NCI-H69 (cell line): ENCODE results near the gene VSIR.

ENCODE experiments used
- DNase-seq: peaks from one replicate; lab custom pipeline; 2025; lab: John Stamatoyannopoulos, UW

VSIR gene

DNA sequence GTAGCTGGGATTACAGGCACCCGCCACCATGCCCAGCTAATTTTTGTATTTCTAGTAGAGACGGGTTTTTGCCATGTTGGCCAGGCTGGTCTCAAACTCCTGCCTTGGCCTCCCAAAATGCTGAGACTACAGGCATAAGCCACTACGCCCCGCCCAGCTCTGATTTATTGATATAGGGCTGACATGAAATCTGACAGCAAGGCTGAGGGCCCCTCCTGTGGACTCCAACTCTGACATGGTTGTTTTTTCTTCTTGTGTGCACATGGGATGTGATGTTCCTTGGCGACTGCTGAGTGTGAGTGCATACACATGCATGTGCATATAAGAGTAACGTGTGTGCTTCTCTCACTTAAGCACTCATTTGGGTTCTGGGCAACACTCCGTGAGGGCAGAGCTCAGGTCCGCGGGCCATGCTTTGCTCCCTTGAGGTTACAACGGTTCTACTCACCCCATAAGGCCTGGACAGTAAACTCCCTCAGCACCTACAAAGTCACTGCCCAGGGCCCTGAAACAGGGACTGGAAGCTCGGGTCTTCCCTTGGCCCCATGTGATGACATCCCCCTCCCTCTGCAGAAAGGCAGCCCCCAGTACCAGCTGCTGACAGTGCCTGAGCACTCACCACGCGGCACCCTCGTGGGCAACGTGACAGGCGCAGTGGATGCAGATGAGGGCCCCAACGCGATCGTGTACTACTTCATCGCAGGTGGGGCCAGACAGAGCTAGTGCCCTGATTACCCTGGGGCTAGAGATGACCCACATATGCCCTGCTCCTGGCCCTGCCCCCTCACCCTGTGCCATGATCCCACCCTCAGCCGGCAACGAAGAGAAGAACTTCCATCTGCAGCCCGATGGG lies 33.6 kb upstream of the VSIR start:
- no peak for DNase-seq

DNA sequence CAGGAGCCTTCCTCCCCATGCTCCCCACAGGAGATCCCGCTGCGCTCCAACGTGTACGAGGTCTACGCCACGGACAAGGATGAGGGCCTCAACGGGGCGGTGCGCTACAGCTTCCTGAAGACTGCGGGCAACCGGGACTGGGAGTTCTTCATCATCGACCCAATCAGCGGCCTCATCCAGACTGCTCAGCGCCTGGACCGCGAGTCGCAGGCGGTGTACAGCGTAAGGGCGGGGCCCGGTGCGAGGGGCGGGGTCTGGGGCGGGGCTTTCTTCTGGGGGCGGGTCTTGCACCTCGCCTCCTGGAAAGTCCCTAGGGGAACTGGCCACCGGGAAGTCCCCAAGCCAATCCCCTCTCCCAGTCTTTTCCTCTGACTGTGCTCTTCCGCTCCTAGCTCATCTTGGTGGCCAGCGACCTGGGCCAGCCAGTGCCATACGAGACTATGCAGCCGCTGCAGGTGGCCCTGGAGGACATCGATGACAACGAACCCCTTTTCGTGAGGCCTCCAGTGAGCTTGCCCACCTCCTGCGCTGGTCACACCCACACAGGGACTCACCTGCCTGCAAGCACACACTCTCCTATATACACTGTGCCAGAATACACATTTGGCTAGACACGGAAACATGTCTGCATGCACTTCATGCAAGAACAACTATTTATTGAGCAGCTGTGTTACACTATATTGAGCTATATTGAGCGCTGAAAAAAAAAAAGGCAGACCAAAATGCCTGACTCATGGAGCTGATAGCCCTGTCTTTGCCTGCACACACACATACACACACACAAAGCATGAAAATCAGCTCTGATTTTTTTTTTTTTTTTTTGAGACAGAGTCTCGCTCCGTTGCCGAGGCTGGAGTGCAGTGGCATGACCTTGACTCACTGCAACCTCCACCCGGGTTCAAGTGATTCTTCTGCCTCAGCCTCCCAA lies 32.7 kb upstream of the VSIR start:
- peak; percentile 58 for DNase-seq

DNA sequence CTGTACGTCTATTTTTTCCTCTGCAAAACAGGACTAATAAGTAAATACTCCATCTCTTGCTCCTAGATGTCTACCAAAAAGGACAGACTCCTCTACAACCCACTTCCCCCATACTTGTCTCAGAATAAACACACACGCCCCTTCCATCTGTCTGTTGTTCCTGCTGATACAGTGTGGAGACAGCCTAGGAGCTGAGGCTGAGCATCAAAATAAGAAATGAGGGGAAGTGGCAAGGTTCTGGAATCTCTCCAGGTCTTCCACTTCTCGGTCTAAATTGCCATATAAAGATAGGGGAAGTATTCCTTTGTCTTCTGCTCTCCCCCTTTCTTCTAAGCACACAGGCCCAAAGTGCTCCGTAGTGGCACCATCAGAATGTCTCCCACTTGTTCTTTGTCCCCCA lies 30.8 kb upstream of the VSIR start:
- peak; percentile 76 for DNase-seq

DNA sequence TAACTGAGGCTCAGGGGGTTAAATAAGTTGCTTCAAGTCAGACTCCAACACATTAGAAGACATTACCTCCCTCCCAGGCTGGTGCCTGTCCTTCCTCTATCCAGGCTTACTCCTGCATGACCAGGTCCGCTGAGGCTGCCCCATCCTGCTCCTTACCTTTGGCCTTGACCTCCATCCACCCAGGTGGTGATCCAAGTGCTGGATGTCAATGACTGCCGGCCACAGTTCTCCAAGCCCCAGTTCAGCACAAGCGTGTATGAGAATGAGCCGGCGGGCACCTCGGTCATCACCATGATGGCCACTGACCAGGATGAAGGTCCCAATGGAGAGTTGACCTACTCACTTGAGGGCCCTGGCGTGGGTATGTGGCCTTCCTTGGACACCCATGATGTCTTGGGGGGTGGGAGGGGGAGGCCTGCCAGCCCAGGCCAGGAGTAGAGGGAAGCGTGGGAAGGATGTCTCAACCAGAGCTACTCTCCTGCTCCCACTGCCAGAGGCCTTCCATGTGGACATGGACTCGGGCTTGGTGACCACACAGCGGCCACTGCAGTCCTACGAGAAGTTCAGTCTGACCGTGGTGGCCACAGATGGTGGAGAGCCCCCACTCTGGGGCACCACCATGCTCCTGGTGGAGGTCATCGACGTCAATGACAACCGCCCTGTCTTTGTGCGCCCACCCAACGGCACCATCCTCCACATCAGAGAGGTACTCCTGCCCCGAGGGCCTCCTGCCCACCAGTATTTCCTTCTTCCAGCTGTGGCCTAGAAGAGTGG lies 29.6 kb upstream of the VSIR start:
- DNase-seq = no peak

DNA sequence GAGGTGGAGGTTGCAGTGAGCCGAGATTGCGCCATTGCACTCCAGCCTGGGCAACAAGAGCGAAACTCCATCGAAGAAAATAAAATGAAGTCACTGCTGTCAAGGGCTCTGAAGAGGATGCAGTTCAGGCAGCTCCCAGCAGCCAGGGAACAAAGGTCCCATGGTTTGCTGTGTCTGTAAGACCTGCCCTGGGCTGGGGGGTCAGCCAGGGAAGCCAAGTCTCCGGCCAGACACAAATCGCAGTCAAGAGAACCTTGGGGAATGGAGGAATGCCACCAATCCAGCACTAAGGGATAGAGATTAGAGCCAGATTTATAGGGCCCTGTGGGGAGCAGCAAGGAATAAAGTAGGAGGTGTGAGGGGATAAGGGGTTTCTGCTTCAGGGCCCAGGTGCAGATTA lies 28.9 kb upstream of the VSIR start:
- DNase-seq = no peak

DNA sequence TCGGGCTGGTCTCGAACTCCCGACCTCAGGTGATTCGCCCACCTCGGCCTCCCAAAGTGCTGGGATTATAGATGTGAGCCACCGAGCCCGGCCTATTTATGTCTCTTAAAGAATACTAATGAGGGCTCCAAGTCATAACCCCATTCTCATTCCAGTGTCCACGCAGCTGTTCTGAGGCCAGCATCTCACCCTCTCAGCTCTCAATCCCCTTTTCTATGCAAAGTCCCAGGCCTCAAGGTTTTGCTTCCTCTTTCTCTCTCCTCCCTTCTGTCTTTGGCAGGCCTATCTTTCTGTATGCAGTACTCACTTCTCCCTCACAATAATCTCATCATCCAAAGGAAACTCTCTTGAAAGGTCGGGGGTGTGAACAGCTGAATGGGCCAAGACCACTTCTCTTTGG lies 28.0 kb upstream of the VSIR start:
- DNase-seq = no peak

DNA sequence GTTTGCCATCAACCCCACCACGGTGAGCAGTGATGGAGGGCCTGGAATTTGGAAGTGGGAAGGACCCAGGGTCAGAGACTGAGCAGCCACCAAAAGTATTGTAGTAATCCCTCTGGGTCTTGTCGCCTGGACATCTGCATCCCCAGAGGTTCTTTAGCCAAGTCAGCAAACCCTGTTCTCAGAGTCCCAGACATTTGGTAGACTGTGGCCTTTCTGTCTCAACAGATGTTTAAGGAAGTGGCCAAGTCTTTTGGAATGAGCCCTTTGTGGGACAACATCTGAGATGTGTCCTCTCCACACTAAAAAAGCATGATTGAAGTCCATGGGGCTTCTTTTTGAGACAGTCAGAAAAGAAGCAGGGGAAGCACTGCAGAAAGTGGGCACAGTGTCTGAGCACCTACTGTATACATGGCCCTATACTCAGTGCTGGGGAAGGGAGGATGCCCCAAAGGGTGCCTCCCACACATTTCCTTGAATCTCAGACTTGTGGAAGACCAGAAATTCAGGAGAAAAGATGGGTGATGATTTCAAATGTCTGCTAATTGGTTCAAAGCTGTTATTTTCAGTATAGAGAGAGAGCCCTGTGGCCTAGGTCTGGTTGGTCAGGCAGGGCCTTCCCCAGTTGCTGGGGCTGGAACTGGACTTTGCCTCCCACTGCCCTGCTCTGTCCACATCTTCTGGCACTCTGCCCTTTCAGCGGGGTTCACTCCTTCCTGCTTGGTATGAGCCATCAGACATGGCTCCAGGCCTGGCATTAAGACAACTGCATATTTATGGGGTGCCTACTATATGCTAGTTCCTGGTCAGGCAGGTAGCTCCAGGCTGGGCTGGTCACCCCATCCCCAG lies 26.5 kb upstream of the VSIR start:
- DNase-seq = no peak

DNA sequence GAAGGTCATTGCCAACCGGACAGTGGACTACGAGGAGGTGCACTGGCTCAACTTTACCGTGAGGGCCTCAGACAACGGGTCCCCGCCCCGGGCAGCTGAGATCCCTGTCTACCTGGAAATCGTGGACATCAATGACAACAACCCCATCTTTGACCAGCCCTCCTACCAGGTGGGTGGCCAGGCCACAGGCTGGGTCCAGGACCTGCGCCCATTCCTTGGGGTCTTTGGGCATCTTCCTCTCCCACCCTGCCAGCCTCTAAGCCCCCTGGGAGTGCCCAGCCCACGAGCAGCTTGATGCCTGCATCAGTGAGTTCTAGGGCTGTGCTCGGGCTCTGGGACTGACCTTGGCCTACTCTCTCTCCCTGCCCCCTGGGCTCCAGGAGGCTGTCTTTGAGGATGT lies 25.8 kb upstream of the VSIR start:
- no peak for DNase-seq

DNA sequence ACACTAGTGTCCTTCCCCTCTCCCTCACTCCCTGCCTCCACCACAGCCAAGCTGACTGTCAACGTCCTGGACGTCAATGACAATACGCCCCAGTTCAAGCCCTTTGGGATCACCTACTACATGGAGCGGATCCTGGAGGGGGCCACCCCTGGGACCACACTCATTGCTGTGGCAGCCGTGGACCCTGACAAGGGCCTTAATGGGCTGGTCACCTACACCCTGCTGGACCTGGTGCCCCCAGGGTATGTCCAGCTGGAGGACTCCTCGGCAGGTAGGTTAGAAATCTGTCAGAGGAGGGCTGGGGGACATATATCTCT lies 24.9 kb upstream of the VSIR start:
- no peak for DNase-seq

DNA sequence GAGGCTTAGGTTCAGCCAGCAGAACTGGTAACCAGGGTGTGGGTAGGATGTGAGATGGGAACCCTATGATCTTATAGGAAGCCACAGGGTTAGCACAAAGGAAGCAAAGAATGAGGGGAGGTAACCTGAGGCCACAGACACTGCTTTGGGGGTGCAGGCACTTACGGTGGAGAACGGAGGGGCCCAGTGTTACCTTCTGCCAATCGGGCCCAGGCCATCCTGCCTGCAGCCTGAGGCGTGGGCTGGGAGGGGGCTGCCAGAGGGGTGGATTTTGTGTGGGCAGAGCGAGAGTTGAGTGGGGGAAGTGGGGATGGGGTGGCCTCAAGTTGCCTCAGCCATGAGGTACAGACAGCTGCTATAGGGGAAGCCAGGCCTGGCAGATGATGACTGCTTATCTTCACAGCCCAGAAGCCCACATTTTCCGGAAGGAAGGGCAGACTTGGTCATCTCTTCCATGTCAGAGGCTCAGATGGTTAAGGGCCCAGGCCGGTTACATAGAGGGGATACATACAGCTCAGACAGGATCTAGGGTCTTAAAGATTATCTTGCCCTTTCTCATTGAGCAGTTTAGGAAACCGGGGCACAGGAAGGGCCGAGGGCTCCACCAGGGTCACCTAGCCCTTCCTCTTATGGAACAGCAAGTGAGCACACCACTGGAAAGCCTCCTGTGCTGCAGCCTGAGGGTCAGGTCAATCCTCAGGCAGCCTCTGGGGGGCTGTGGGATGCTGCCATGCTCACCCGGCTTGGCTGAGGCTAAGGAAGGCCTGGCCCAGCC lies 24.4 kb upstream of the VSIR start:
- DNase-seq = no peak

DNA sequence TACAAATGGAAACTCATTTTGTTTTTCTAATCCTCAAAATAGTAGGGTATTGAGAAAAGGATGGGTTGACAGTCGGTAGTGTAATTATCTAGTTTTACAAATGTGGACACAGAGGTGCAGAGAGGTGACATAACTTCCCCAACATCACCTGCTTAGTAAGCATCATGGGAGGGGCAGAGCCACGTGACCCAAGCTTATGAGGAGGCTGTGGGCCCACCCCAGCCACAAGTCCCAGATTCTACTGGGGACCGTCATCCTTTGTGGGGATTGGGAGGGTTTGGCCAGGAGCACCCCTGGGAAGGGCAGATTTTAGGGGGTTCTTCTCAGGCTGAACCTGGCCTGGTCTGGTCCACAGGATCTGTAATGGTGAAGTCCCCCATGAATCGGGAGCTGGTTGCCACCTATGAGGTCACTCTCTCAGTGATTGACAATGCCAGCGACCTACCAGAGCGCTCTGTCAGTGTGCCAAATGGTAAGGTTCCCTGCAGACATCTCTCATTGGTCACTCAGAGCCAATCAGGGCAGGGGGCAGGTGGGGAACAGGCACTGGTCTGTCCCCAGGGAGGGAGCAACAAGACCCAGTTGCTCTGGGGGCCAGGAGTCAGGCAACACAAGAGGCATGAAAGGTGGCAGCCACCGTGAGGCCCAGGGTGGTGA lies 23.6 kb upstream of the VSIR start:
- DNase-seq = no peak

DNA sequence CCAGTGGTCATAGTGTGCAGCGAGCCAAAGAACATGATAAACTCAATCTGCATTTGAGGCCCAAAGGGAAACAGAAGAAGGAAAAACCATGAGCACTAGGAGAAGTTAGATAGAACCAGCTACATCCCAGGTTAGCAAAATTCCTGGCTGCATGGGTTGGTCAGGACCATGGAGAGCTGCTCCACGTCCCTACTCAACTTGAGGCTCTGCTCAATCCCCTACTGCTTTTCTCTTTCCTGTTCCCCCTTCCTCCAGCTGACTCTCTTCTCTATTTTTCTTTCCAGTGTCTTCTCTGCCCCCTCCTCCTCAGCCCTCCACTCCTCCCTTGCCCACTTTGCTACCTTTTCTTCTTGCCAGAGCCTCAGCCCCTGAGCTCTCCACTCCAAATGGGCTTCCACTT lies 21.9 kb upstream of the VSIR start:
- no peak for DNase-seq

DNA sequence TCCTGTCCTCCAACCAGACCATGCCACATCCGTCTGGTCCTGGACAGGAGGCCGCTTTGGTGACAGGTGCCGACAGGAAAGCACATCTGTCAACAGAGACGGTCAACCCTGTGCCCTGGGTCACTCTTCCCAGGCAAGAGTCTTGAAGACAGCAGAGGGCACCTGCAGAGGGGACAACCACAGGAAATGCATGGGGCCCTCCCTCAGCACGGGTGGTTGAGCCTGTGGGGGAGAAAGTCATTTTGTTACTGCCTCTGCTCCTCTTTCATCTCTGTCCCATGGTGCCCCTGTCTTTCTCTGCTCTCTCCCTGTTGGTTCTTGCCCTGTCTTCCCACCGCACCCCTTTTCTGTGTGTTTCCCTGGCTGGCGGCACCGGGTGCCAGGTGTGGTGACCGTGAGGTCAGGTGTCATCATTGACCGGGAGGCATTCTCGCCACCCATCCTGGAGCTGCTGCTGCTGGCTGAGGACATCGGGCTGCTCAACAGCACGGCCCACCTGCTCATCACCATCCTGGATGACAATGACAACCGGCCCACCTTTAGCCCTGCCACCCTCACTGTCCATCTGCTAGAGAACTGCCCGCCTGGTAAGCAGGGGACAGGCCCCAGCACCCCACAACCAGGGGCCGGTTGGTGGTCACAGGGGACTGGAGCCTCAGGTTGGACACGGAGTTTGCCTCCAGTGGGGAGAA lies 17.6 kb upstream of the VSIR start:
- no peak for DNase-seq

DNA sequence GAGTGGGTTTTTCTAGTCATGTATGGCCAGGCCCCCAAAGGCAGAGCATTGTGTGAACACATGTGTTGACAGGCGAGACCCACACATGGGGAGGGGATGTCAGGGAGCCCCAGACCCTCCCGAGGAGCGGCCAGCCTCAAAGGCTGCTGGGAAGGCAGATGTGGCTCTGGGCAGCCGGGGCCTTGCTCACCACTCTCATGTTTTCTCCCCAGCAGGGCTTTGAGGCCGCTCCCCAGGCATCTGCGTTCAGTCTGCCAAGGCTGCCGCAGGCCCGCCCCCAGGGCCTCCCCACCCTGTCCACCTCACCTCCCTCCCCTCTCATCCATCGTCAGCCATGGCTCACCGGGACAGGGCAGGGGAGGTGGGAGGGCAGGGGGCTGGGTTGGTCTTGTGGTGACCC lies 16.6 kb upstream of the VSIR start:
- no peak for DNase-seq

DNA sequence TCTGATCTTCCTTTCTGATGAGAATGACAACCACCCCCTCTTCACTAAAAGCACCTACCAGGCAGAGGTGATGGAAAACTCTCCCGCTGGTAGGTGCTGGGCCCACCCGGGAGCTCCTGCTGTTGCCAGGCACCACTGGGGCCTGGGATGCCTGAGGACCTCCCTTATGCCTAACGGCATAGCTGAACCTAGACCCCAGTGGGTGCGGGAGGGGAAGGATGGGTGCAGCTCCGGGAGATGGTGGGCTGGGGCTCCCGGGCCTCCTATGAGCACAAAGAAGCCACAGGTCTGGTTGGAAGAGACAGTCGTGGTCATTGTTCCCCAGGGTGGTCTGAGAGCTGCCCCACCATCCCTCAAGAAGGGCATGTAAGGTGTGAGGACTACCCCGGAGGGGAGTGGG lies 15.6 kb upstream of the VSIR start:
- no peak for DNase-seq

DNA sequence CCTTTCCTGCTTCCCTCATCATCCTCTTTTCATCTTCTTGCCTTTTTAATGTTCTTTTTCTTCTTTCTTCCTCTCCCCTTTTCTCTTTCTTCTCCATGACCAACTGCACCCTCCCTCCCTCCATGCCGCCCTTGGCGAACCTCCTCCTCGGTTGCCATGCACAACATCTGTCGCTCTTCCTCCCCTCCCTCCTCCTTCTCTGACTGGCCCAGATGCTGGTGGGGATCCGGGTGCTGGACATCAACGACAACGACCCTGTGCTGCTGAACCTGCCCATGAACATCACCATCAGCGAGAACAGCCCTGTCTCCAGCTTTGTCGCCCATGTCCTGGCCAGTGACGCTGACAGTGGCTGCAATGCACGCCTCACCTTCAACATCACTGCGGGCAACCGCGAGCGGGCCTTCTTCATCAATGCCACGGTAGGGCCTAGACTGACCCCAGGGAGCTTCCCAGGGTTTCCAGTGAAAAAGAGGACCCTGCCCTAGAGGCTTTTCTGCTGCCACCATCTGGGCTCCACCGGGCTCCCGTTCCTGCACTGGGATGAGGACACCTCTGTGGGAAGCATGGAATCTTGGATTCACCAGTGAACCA lies 11.5 kb upstream of the VSIR start:
- no peak for DNase-seq

DNA sequence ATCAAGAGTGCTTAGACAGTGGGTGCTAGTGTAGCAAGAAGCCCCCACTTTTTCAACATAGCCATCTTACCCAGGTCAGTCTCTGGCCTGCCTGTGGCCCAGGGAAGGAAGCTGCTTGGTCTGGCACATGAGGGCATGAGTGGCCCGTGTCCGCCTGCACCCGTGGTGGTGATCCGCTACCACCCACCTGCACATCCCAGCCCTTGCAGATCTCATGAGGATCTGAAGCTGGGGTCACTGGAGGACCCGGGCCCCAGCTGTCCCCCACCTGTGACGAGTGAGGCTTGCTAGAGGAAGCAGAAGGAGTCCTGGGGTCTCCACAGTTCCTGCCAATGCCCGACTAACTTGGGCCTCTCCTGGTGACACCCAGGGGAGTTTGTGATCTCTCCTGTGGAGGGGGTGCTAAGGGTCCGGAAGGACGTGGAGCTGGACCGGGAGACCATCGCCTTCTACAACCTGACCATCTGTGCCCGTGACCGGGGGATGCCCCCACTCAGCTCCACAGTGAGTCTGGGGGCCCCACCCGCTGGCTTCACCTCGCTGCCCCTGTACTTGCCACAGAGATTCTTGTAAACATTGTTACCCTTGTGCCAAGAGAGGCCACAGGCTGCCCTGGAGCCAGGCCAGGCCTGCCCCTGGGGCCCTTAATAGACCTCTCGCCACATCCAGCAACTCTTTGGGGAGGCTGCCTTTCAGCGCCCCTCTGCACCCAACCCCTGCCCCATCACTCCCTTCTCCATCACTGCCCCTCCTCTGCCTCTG lies 10.8 kb upstream of the VSIR start:
- no peak for DNase-seq

DNA sequence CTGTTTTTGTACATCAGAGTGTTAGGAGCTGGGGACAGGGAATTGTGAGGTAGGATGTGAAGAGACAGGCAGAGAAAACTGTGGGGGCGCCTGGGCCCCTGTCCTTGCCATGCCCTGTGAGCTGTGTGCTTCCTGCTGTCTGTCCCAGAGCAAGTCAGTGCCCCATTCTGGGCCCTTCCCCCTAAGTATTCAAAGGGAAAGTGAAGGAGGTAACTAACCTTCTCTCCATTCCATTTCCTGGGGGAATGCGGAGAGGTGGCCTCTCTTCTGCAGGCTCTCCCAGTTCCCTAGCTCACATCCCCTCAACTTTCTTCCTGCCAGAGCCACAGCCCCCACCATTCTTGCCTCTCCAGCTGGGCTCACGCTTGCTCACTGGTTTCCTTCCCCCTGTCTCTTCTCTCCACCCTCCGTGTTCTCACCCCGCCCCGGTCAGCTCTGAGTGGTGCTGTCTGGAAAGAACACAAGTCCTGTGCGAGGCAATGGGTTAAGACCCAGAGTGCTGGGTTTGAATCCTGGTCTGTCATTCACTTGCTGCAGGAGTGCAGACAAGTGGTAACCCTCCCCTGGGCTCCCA lies 9.7 kb upstream of the VSIR start:
- no peak for DNase-seq
